K562 (cell line): Measurements from ENCODE around the gene ITPR2. TPM values are rescaled to one million over a fixed set of nuclear protein-coding genes. Genes with fewer than 3 reads are reported as not detected.
A peak's percentile ranks its signal among the peaks of the same experiment; 100 is the strongest.
"Not testable (repeated sequence)": the region's sequence is repeated elsewhere in the genome, so short reads cannot be mapped to it uniquely, and the experiment has no call there.

Experiments used
- ATAC-seq: fragments of 200-7000 bp; cut with Tn5 transposase; 3 replicates; pipeline ENCODE4 v1.9.1; 2020; ENCODE audit warnings: moderate library complexity
- BruUV-seq: library from RNA; stranded (reverse); fragments of 400-500 nt; replicated peaks from 2 replicates; lab custom pipeline; 2021; lab: Mats Ljungman, UMichigan
- CTCF ChIA-PET: fragments of 300-600 bp; formaldehyde crosslinking; extraction: SDS; loops from one replicate; lab custom pipeline; 2021; ENCODE audit warnings: low intra/inter-chr PET ratio; lab: Yijun Ruan, JAX
- POLR2A ChIA-PET: fragments of 300-600, 350-650 bp; sonication (Branson Sonifier 250); formaldehyde crosslinking; extraction: SDS; loops from one replicate; lab custom pipeline; 2021; ENCODE audit warnings: antibody characterized with exemption, inconsistent platforms; lab: Yijun Ruan, JAX
- DNase-seq, 4 experiments: peaks; one replicate each; pipeline versions ENCODE4 v3.0.0 to v3.0.0-alpha.2; 2011 to 2018; ENCODE audit warnings: low spot score in 3 of 4, mixed read lengths in 3 of 4; ENCODE audit errors: extremely low read depth in 1 of 4
- FAIRE-seq: peaks from 2 replicates; lab custom pipeline; 2011; peaks lifted over from hg19 to GRCh38; lab: Jason Lieb, UNC
- H2AFZ ChIP-seq: 2 replicates; pipeline ENCODE4 v1.6.0; 2011; ENCODE audit warnings: low read depth, low read length, control low read depth, inconsistent platforms
- H3K27ac ChIP-seq: fragments of 200-600 bp; 3 replicates; pipeline ENCODE4 v1.8.0; 2011; ENCODE audit warnings: low read depth, mild to moderate bottlenecking, control low read depth, inconsistent platforms, low read length, moderate library complexity, mixed read lengths; ENCODE audit errors: extremely low read depth
- H3K27me3 ChIP-seq, 2 experiments: fragments of 300-600 bp in 1 of 2; 2 replicates in 1 of 2; 3 replicates in 1 of 2; pipeline versions ENCODE4 v1.6.0 to v1.8.0; 2011; ENCODE audit warnings: inconsistent platforms in 2 of 2, low read length in 2 of 2, mild to moderate bottlenecking in 1 of 2, mixed read lengths in 1 of 2, moderate library complexity in 1 of 2; ENCODE audit not compliant: control insufficient read depth in 2 of 2, insufficient read depth in 2 of 2
- H3K36me3 ChIP-seq: fragments of 300-600 bp; 3 replicates; pipeline ENCODE4 v1.8.0; 2011; ENCODE audit warnings: mild to moderate bottlenecking, low read length, inconsistent platforms; ENCODE audit not compliant: control insufficient read depth, insufficient read depth
- H3K4me1 ChIP-seq, 2 experiments: fragments of 200-600 bp in 1 of 2; replicated peaks in 1 of 2; 2 replicates in 1 of 2; 3 replicates in 1 of 2; pipeline versions ENCODE4 v1.5.1 to v1.8.0; 2011; ENCODE audit warnings: inconsistent platforms in 2 of 2, low read length in 2 of 2, mild to moderate bottlenecking in 1 of 2, mixed read lengths in 1 of 2, moderate library complexity in 1 of 2; ENCODE audit not compliant: control insufficient read depth in 2 of 2, insufficient read depth in 2 of 2
- H3K4me2 ChIP-seq: 2 replicates; pipeline ENCODE4 v1.6.1; 2011; ENCODE audit warnings: low read length, control low read depth, inconsistent platforms, mixed read lengths; ENCODE audit not compliant: insufficient read depth
- H3K4me3 ChIP-seq: fragments of 200-600 bp; sonication (generic), shearing (Covaris generic); 2 replicates; pipeline ENCODE4 v1.5.1; 2016; ENCODE audit warnings: control low read depth, inconsistent platforms
- H3K79me2 ChIP-seq: fragments of 200-600 bp; 3 replicates; pipeline ENCODE4 v1.8.0; 2011; ENCODE audit warnings: low read length, inconsistent platforms; ENCODE audit not compliant: control insufficient read depth, insufficient read depth
- H3K9ac ChIP-seq, 2 experiments: 2 replicates each; pipeline versions ENCODE4 v1.6.0 to v1.6.1; 2011; ENCODE audit warnings: low read depth in 2 of 2, low read length in 2 of 2, control low read depth in 1 of 2, inconsistent platforms in 1 of 2, mild to moderate bottlenecking in 1 of 2, mixed read lengths in 1 of 2; ENCODE audit not compliant: insufficient read depth in 1 of 2
- H3K9me1 ChIP-seq: one replicate; pipeline ENCODE4 v1.6.0; 2011; ENCODE audit warnings: inconsistent platforms, mild to moderate bottlenecking, low read length, moderate library complexity; ENCODE audit not compliant: control insufficient read depth, insufficient read depth
- H3K9me3 ChIP-seq: replicated peaks from 2 replicates; pipeline ENCODE4 v1.5.1; 2011; ENCODE audit warnings: low read depth, low read length, inconsistent platforms; ENCODE audit not compliant: control insufficient read depth, insufficient read depth
- H4K20me1 ChIP-seq: replicated peaks from 2 replicates; pipeline ENCODE4 v1.6.1; 2011; ENCODE audit warnings: low read length, inconsistent platforms, mixed read lengths; ENCODE audit not compliant: control insufficient read depth, insufficient read depth
- E2F5 ChIP-seq: sonication (generic); formaldehyde crosslinking; IDR thresholded peaks from 2 replicates; pipeline ENCODE4 v1.8.0; 2022; ENCODE audit warnings: mild to moderate bottlenecking, missing genetic modification reagents
- HLTF ChIP-seq: fragments of 450-650 bp; IDR thresholded peaks from 2 replicates; pipeline ENCODE4 v1.6.1; 2016
- KDM4B ChIP-seq, 2 experiments: fragments of 450-650 bp in 1 of 2; sonication (generic) in 1 of 2; IDR thresholded peaks; 2 replicates each; pipeline ENCODE4 v1.6.1; 2016 to 2017; ENCODE audit warnings: borderline replicate concordance in 2 of 2, antibody characterized with exemption in 1 of 2, low read depth in 1 of 2, mild to moderate bottlenecking in 1 of 2
- NR2C2 ChIP-seq, 2 experiments: fragments of 200-800 bp in 1 of 2; sonication (Bioruptor generic) in 1 of 2; sonication (generic) in 1 of 2; formaldehyde crosslinking in 1 of 2; IDR thresholded peaks; 2 replicates each; pipeline versions ENCODE4 v1.6.1 to v1.8.0; 2016 to 2022; ENCODE audit warnings: mild to moderate bottlenecking in 1 of 2, missing compliant biosample characterization in 1 of 2, missing genetic modification characterization in 1 of 2, missing genetic modification reagents in 1 of 2
- PHB2 ChIP-seq: fragments of 450-650 bp; IDR thresholded peaks from 2 replicates; pipeline ENCODE4 v1.6.1; 2017; ENCODE audit warnings: low read depth
- PHF21A ChIP-seq: fragments of 450-650 bp; IDR thresholded peaks from 2 replicates; pipeline ENCODE4 v1.6.1; 2017; ENCODE audit warnings: low read depth, borderline replicate concordance
- ZC3H4 ChIP-seq: sonication (generic); formaldehyde crosslinking; IDR thresholded peaks from 2 replicates; pipeline ENCODE4 v1.9.0; 2021; ENCODE audit warnings: missing genetic modification reagents, borderline replicate concordance
- ZNF174 ChIP-seq: fragments of 250-450 bp; sonication (Bioruptor Pico); IDR thresholded peaks from 2 replicates; pipeline ENCODE4 v1.4.0; 2020; ENCODE audit warnings: mild to moderate bottlenecking
- ZNF507 ChIP-seq: conservative IDR thresholded peaks from 2 replicates; pipeline ENCODE4 v1.6.1; 2017; ENCODE audit warnings: missing genetic modification characterization, missing compliant biosample characterization
- WGBS: fragments of 100-300 bp; shearing (Covaris generic); methylation state at CpG from one replicate; pipeline ENCODE4 v1.1.6; 2016; ENCODE audit warnings: low coverage, mixed read lengths; ENCODE audit not compliant: insufficient coverage; ENCODE audit errors: missing lambda C conversion rate; 5-methylcytosine and 5-hydroxymethylcytosine counted together
- in situ Hi-C: fragments of 300-500 bp; cut with MboI; formaldehyde crosslinking; loops from 4 replicates; pipeline ENCODE4 v1.15.0; 2018; ENCODE audit warnings: inconsistent platforms, mixed read lengths
- intact Hi-C: fragments of 100-400 bp; cut with micrococcal nuclease; formaldehyde crosslinking; loops from 2 replicates; pipeline ENCODE4 v1.14.2; 2022
- polyA plus RNA-seq, 8 experiments: library from polyadenylated mRNA; depleted of rRNA in 4 of 8; stranded (reverse) in 5 of 8; unstranded in 3 of 8; fragments of >200 nt; fragmentation: Nextera tagmentation in 2 of 8; fragmentation: Illumina TruSeq in 1 of 8; extraction: Ambion mirVana in 2 of 8; extraction: Trizol in 1 of 8; gene quantifications; 2 replicates each; pipeline versions ENCODE4 v1.2.1 to v1.2.3, GENCODE V29; 2011 to 2014; ENCODE audit warnings: inconsistent platforms in 1 of 8, missing spikeins in 1 of 8
- total RNA-seq, 7 experiments: library from RNA; depleted of rRNA in 6 of 7; stranded (reverse); fragments of >200 nt in 6 of 7; fragmentation: Illumina TruSeq in 2 of 7; extraction: Trizol in 2 of 7; gene quantifications; 2 replicates each; pipeline versions ENCODE4 v1.2.1 to v1.2.3, GENCODE V29; 2011 to 2021; ENCODE audit warnings: low replicate concordance in 1 of 7
- TF ChIP-seq, protein P1 (sequence below): IDR thresholded peaks from 2 replicates; pipeline ENCODE4 v1.6.1; 2011; ENCODE audit warnings: borderline replicate concordance, low read depth, mild to moderate bottlenecking, moderate library complexity, low read length; ENCODE audit not compliant: insufficient read depth, poor library complexity, severe bottlenecking
- TF ChIP-seq, protein P2 (sequence below): fragments of 450-650 bp; formaldehyde crosslinking; IDR thresholded peaks from 2 replicates; pipeline ENCODE4 v1.4.0; 2020; ENCODE audit warnings: mild to moderate bottlenecking, moderate library complexity

ITPR2 gene
- total and polyA plus RNA-seq, 9 of the 15 experiments (the other 6 are each of a cell fraction or from before 2014, with no cell fraction given), result 0.21 to 3.3 (median 0.95) TPM

- H3K9ac ChIP-seq, H4K20me1 ChIP-seq, H3K36me3 ChIP-seq, H3K4me2 ChIP-seq, H2AFZ ChIP-seq, H3K4me1 ChIP-seq, H3K4me3 ChIP-seq, H3K79me2 ChIP-seq, BruUV-seq, H3K9me1 ChIP-seq, H3K27ac ChIP-seq, FAIRE-seq, in situ Hi-C loops, ATAC-seq: not testable (repeated sequence)
- 0% methylated on average over 2 of the region's 5 CpGs for WGBS
- peak; percentile 93 for TF ChIP-seq ZNF507 (tag)
- TF ChIP-seq, all 486 proteins: peak for 1; not testable (repeated sequence) for 485
- H3K9me3 ChIP-seq, POLR2A ChIA-PET, intact Hi-C loops, H3K27me3 ChIP-seq, DNase-seq, CTCF ChIA-PET: not testable (repeated sequence)
These were observed 161.5 kb downstream of the ITPR2 start for GRCh38 chr12:26671487-26671886.

DNA sequence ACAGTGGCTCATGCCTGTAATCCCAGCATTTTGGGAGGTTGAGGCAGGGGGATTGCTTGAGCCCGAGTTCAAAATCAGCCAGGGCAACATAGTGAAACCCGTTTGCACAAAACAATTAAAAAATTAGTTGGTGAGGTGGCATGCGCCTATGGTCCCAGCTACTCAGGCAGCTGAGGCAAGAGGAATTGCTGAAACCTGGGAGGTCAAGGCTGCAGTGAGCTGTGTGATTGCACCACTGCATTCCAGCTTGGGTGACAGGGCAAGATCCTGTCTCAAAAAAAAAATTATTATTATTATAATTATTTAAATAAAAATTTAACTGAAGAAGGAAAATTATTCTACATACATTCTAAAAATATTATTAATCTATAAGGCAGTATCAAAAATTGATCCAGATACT lies 164.1 kb downstream of the ITPR2 start:
- no TSS peak for BruUV-seq
- Histone ChIP-seq H3K27ac (no peak overlapping the region), H3K9me3 (no peaks in the 10 kb centered on the region), H3K4me2 (no peak overlapping the region), H3K36me3 (no peaks in the 10 kb centered on the region), H4K20me1 (no peaks in the 10 kb centered on the region), H3K9me1 (no peaks in the 10 kb centered on the region), H3K4me3 (no peak overlapping the region), H3K9ac (no peak overlapping the region), H3K27me3 (no peaks in the 10 kb centered on the region), H3K79me2 (no peaks in the 10 kb centered on the region), H3K4me1 (no peaks in the 10 kb centered on the region; a peak in 1 of 5 replicates), H2AFZ (no peak overlapping the region)
- in situ Hi-C loops, result no loop called here
- DNase-seq (no peak), ATAC-seq (no peak), FAIRE-seq (no peak)
- WGBS, result 37% methylated on average over 3 of the region's 3 CpGs
- POLR2A ChIA-PET, result interaction anchor here (0.6 to 1.5 kb wide), 3 partner anchors 14 to 121 kb away, joined by 3 read pairs; no protein-coding TSS in a partner anchor
- intact Hi-C loops, result no loop called here
- CTCF ChIA-PET, result no interaction called here
- TF ChIP-seq PHF21A, result no peak
- no peak for TF ChIP-seq HLTF
- TF ChIP-seq PHB2, result no peak
- TF ChIP-seq, protein P1, sequence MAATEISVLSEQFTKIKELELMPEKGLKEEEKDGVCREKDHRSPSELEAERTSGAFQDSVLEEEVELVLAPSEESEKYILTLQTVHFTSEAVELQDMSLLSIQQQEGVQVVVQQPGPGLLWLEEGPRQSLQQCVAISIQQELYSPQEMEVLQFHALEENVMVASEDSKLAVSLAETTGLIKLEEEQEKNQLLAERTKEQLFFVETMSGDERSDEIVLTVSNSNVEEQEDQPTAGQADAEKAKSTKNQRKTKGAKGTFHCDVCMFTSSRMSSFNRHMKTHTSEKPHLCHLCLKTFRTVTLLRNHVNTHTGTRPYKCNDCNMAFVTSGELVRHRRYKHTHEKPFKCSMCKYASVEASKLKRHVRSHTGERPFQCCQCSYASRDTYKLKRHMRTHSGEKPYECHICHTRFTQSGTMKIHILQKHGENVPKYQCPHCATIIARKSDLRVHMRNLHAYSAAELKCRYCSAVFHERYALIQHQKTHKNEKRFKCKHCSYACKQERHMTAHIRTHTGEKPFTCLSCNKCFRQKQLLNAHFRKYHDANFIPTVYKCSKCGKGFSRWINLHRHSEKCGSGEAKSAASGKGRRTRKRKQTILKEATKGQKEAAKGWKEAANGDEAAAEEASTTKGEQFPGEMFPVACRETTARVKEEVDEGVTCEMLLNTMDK, result no peak
- no peak for TF ChIP-seq NR2C2 (CRISPR knock-in tag; IDR thresholded peaks at IDR 0.05)
- TF ChIP-seq NR2C2 (tag; IDR thresholded peaks at IDR 0.05), result no peak
- TF ChIP-seq ZC3H4 (CRISPR knock-in tag), result no peak
- TF ChIP-seq, protein P2, sequence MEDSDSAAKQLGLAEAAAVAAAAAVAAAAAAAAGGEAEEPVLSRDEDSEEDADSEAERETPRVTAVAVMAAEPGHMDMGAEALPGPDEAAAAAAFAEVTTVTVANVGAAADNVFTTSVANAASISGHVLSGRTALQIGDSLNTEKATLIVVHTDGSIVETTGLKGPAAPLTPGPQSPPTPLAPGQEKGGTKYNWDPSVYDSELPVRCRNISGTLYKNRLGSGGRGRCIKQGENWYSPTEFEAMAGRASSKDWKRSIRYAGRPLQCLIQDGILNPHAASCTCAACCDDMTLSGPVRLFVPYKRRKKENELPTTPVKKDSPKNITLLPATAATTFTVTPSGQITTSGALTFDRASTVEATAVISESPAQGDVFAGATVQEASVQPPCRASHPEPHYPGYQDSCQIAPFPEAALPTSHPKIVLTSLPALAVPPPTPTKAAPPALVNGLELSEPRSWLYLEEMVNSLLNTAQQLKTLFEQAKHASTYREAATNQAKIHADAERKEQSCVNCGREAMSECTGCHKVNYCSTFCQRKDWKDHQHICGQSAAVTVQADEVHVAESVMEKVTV (CRISPR knock-in tag), result no peak
- TF ChIP-seq KDM4B (IDR thresholded peaks at IDR 0.05; ENCODE audit: borderline replicate concordance in 2 of 2, low read depth in 1 of 2), result no peak
- TF ChIP-seq E2F5, result no peak
- TF ChIP-seq ZNF174 (CRISPR knock-in tag), result no peak
